Kidney (tissue), 14 donors: ENCODE results near the gene RLN2. TPM values are rescaled to one million over a fixed set of nuclear protein-coding genes. Genes with fewer than 3 reads are reported as not detected.
"Not testable (repeated sequence)": the region's sequence is repeated elsewhere in the genome, so short reads cannot be mapped to it uniquely, and the experiment has no call there.

Experiments
- DNase-seq, 5 donors: peaks; one replicate each; pipeline ENCODE4 v3.0.0-alpha.2; 2013 to 2020
- FAIRE-seq: peaks from 2 replicates; lab custom pipeline; 2012; peaks lifted over from hg19 to GRCh38; lab: Jason Lieb, UNC
- H3K27ac ChIP-seq, 2 donors: one replicate each; pipeline ENCODE4 v1.7.0; 2013; ENCODE audit warnings: low read depth in 2 of 2, low read length in 2 of 2, inconsistent platforms in 1 of 2
- H3K27me3 ChIP-seq: one replicate; pipeline ENCODE4 v1.7.1; 2013; ENCODE audit warnings: low read length, inconsistent platforms; ENCODE audit not compliant: control insufficient read depth, insufficient read depth
- H3K36me3 ChIP-seq, 3 donors: one replicate each; pipeline versions ENCODE4 v1.7.0 to v1.7.1; 2013; ENCODE audit warnings: low read length in 3 of 3, control low read depth in 1 of 3, inconsistent platforms in 1 of 3; ENCODE audit not compliant: insufficient read depth in 3 of 3, control insufficient read depth in 2 of 3
- H3K4me1 ChIP-seq, 3 donors: one replicate each; pipeline versions ENCODE4 v1.7.0 to v1.7.1; 2013; ENCODE audit warnings: low read length in 3 of 3, inconsistent platforms in 1 of 3, low read depth in 1 of 3; ENCODE audit not compliant: control insufficient read depth in 2 of 3, insufficient read depth in 2 of 3
- H3K4me3 ChIP-seq, 3 donors: one replicate each; pipeline versions ENCODE4 v1.7.0 to v1.8.1; 2013; ENCODE audit warnings: low read length in 3 of 3, control low read depth in 1 of 3, inconsistent platforms in 1 of 3
- H3K9ac ChIP-seq, 3 donors: one replicate each; pipeline versions ENCODE4 v1.7.0 to v1.7.1; 2013; ENCODE audit warnings: low read length in 3 of 3, control low read depth in 1 of 3, inconsistent platforms in 1 of 3
- H3K9me3 ChIP-seq, 3 donors: one replicate each; pipeline versions ENCODE4 v1.7.0 to v1.7.1; 2013; ENCODE audit warnings: low read length in 3 of 3, control low read depth in 1 of 3, inconsistent platforms in 1 of 3; ENCODE audit not compliant: control insufficient read depth in 2 of 3, insufficient read depth in 1 of 3
- intact Hi-C: fragments of 100-400 bp; cut with DNase I; formaldehyde crosslinking; loops from one replicate; pipeline ENCODE4 v1.11.1; 2022
- polyA plus RNA-seq: library from polyadenylated mRNA; stranded (reverse); fragments of 350-450 nt; fragmentation: Illumina TruSeq; extraction: RNeasy Lipid Tissue Mini Kit (QIAGEN cat#74804); gene quantifications from one replicate; pipeline ENCODE4 v1.2.3, GENCODE V29; 2014; ENCODE audit warnings: low read depth, low replicate concordance; ENCODE audit not compliant: insufficient read depth
- total RNA-seq: library from RNA; stranded (reverse); fragmentation: NEBNext Ultra II Directional; extraction: Animal tissue kit (Norgen Biotek cat#: 25700); gene quantifications from one replicate; pipeline ENCODE4 v1.2.1, GENCODE V29; 2021
- TF ChIP-seq, protein P1 (sequence below): IDR thresholded peaks from 3 replicates; pipeline ENCODE4 v1.5.1; 2012; ENCODE audit warnings: mild to moderate bottlenecking, moderate library complexity, borderline replicate concordance; ENCODE audit not compliant: insufficient read depth; ENCODE audit errors: extremely low read depth
- donor health status: control.
- donor health status: control.
- donor health status: control.
- donor health status: control.
- donor health status: control.
- donor health status: DM: yes; HTN: yes; CAD: no.
- donor health status: Normal renal cell carcinoma (clear cell type).

RLN2 gene
- total and polyA plus RNA-seq, 2 donors from 2014 or later = 1.1 to 3.5 TPM

DNA sequence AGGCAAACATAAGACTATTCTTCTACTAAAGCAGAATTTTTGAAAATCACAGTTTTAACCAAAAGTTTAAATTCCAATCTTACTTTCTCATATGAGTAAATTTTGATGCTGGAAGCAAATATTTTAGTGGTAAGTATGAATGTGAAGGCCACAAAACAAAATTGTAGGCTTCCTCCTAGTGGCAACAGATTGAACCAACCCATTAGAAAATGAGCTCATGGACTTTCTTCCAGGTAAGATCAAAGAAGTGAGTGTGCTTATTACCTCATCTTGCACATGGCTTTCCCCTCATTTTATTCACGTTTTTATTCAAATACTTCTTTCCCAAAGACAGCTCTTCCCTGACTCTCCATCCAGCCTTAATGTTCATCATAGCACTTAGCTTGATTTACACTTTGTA lies 16.5 kb upstream of the RLN2 start:
- no peaks in the 10 kb centered on the region for H3K36me3 ChIP-seq
- H3K27ac ChIP-seq = no peak overlapping the region
- TF ChIP-seq, protein P1, sequence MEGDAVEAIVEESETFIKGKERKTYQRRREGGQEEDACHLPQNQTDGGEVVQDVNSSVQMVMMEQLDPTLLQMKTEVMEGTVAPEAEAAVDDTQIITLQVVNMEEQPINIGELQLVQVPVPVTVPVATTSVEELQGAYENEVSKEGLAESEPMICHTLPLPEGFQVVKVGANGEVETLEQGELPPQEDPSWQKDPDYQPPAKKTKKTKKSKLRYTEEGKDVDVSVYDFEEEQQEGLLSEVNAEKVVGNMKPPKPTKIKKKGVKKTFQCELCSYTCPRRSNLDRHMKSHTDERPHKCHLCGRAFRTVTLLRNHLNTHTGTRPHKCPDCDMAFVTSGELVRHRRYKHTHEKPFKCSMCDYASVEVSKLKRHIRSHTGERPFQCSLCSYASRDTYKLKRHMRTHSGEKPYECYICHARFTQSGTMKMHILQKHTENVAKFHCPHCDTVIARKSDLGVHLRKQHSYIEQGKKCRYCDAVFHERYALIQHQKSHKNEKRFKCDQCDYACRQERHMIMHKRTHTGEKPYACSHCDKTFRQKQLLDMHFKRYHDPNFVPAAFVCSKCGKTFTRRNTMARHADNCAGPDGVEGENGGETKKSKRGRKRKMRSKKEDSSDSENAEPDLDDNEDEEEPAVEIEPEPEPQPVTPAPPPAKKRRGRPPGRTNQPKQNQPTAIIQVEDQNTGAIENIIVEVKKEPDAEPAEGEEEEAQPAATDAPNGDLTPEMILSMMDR = no peak
- H3K9ac ChIP-seq = no peak overlapping the region
- intact Hi-C loops = no loop called here
- H3K9me3 ChIP-seq = no peaks in the 10 kb centered on the region
- no peak for DNase-seq
- no peaks in the 10 kb centered on the region for H3K4me1 ChIP-seq
- H3K4me3 ChIP-seq = no peak overlapping the region
- H3K27me3 ChIP-seq = no peaks in the 10 kb centered on the region
- no peak for FAIRE-seq

DNA sequence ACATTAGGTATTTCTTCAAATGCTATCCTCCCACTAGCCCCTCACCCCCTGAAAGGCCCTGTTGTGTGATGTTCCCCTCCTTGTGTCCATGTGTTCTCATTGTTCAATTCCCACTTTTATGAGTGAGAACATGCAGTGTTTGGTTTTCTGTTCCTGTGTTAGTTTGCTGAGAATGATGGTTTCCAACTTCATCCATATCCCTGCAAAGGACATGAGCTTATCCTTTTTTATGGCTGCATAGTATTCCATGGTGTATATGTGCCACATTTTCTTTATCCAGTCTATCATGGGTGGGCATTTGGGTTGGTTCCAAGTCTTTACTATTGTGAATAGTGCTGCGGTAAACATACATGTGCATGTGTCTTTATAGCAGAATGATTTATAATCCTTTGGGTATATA lies 11.9 kb upstream of the RLN2 start:
- H3K27ac ChIP-seq, H3K4me1 ChIP-seq, H3K9me3 ChIP-seq, H3K27me3 ChIP-seq, H3K36me3 ChIP-seq, DNase-seq, FAIRE-seq, H3K9ac ChIP-seq, H3K4me3 ChIP-seq, intact Hi-C loops: not testable (repeated sequence)

DNA sequence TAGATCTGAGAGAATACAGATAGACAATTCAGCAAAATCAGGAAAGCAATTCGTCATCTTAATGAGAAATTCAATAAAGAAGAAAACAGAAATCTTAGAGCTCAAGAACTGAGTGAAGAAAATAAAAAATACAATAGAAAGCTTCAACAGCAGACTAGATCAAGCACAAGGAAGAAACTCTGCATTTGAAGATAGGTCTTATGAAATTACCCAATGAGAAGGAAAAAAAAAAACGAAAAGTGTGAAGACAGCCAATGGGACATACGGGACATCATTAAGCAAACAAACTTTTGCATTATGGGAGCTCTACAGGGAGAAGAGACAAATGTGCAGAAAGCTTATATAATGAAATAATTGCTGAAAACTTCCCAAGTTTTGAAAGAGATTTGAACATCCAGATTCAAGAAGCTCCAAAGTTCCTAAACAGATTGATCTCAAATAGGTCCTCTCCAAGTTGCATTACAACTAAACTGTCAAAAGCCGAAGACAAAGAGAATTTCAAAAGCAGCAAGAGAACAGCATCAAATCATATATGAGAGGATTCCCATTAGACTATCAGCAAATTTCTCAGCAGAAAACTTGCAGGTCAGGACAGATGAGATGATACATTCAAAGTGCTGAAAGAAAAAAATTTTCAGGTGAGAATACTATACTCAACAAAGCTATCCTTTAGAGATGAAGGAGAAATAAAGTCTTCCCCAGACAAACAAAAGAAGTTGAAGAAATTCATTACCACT lies 10.8 kb upstream of the RLN2 start:
- no peaks in the 10 kb centered on the region for H3K36me3 ChIP-seq
- intact Hi-C loops = no loop called here
- no peak overlapping the region for H3K4me3 ChIP-seq
- peaks cover 0 to 9% (median 4%) of the 10 kb centered on the region in 3 donors for H3K9me3 ChIP-seq
- H3K9ac ChIP-seq = no peak overlapping the region
- no peaks in the 10 kb centered on the region for H3K4me1 ChIP-seq
- no peaks in the 10 kb centered on the region for H3K27me3 ChIP-seq
- no peak overlapping the region for H3K27ac ChIP-seq
- no peak for FAIRE-seq
- DNase-seq = no peak
- TF ChIP-seq, protein P1 = no peak

GRCh38 chr9:5310851-5311250 lies 6.3 kb upstream of the RLN2 start:
- Histone ChIP-seq H3K27me3 (no peaks in the 10 kb centered on the region), H3K27ac (no peak overlapping the region), H3K9ac (no peak overlapping the region), H3K9me3 (peaks cover 0 to 8% (median 4%) of the 10 kb centered on the region in 3 donors), H3K4me3 (no peak overlapping the region), H3K4me1 (no peaks in the 10 kb centered on the region), H3K36me3 (no peaks in the 10 kb centered on the region)
- TF ChIP-seq, protein P1 = no peak
- intact Hi-C loops = no loop called here
- FAIRE-seq (no peak), DNase-seq (no peak)
